Epithelial cell of prostate (primary cell): ENCODE measurements around the gene GCN1.

ENCODE experiments used
- DNase-seq: peaks from one replicate; pipeline ENCODE4 v3.0.0-alpha.2; 2011; ENCODE audit warnings: low read depth, low spot score
- H3K27ac ChIP-seq: fragments of 450-650 bp; 2 replicates; pipeline ENCODE4 v1.5.1; 2017; ENCODE audit warnings: mild to moderate bottlenecking

GCN1 gene

GRCh38 chr12:120102189-120103043, 92.1 kb downstream of the GCN1 start:
- H3K27ac ChIP-seq, result no peak overlapping the region
- DNase-seq, result no peak

GRCh38 chr12:120101617-120102016, 92.9 kb downstream of the GCN1 start:
- no peak for DNase-seq
- H3K27ac ChIP-seq, result no peak overlapping the region

GRCh38 chr12:120101182-120101581, 93.3 kb downstream of the GCN1 start:
- H3K27ac ChIP-seq, result no peak overlapping the region
- no peak for DNase-seq

GRCh38 chr12:120100630-120101029, 93.9 kb downstream of the GCN1 start:
- no peak for DNase-seq

GRCh38 chr12:120099738-120100137, 94.8 kb downstream of the GCN1 start:
- no peak for DNase-seq

More at GRCh38 chr12:120100630-120101029, 93.9 kb downstream of the GCN1 start:
- no peak overlapping the region for H3K27ac ChIP-seq

GRCh38 chr12:120098756-120099470, 95.6 kb downstream of the GCN1 start:
- no peak for DNase-seq
- H3K27ac ChIP-seq, result no peak overlapping the region

More at GRCh38 chr12:120099738-120100137, 94.8 kb downstream of the GCN1 start:
- no peak overlapping the region for H3K27ac ChIP-seq

GRCh38 chr12:120096671-120097202, 97.8 kb downstream of the GCN1 start:
- no peak for DNase-seq
- no peak overlapping the region for H3K27ac ChIP-seq

- H3K27ac ChIP-seq, result no peak overlapping the region
- DNase-seq, result no peak
Measured at GRCh38 chr12:120095736-120096135, 98.8 kb downstream of the GCN1 start.

- no peak overlapping the region for H3K27ac ChIP-seq
- no peak for DNase-seq
Measured at GRCh38 chr12:120095331-120095730, 99.2 kb downstream of the GCN1 start.

- no peak for DNase-seq
- H3K27ac ChIP-seq, result no peak overlapping the region
Measured at GRCh38 chr12:120094485-120094884, 100.0 kb downstream of the GCN1 start.

- no peak overlapping the region for H3K27ac ChIP-seq
- DNase-seq, result no peak
Measured at GRCh38 chr12:120093592-120094355, 100.7 kb downstream of the GCN1 start.

- H3K27ac ChIP-seq, result no peak overlapping the region
Measured at GRCh38 chr12:120093336-120093591, 101.3 kb downstream of the GCN1 start.

GRCh38 chr12:120092551-120093335, 101.8 kb downstream of the GCN1 start:
- H3K27ac ChIP-seq, result no peak overlapping the region
- DNase-seq, result no peak

More at GRCh38 chr12:120093336-120093591, 101.3 kb downstream of the GCN1 start:
- no peak for DNase-seq

GRCh38 chr12:120091371-120092090, 103.0 kb downstream of the GCN1 start:
- DNase-seq, result no peak
- no peak overlapping the region for H3K27ac ChIP-seq

GRCh38 chr12:120090626-120091295, 103.8 kb downstream of the GCN1 start:
- H3K27ac ChIP-seq, result no peak overlapping the region

GRCh38 chr12:120090206-120090605, 104.3 kb downstream of the GCN1 start:
- no peak overlapping the region for H3K27ac ChIP-seq
- DNase-seq, result no peak

More at GRCh38 chr12:120090626-120091295, 103.8 kb downstream of the GCN1 start:
- DNase-seq, result no peak

- H3K27ac ChIP-seq, result no peak overlapping the region
Measured at GRCh38 chr12:120089796-120090195, 104.7 kb downstream of the GCN1 start.

GRCh38 chr12:120089105-120089504, 105.4 kb downstream of the GCN1 start:
- no peak for DNase-seq
- H3K27ac ChIP-seq, result no peak overlapping the region

More at GRCh38 chr12:120089796-120090195, 104.7 kb downstream of the GCN1 start:
- DNase-seq, result no peak
